Hepatocyte (in vitro differentiated cells): Measurements from ENCODE around the gene C4orf50.

ENCODE experiments used
- CTCF ChIP-seq: fragments of 200-600 bp; sonication (generic); IDR thresholded peaks from 2 replicates; pipeline ENCODE4 v1.5.1; 2016; ENCODE audit warnings: antibody characterized with exemption, mild to moderate bottlenecking; ENCODE audit not compliant: poor library complexity
- EZH2 ChIP-seq: fragments of 200-600 bp; sonication (generic); IDR thresholded peaks from 2 replicates; pipeline ENCODE4 v1.6.1; 2016; ENCODE audit warnings: antibody characterized with exemption, mild to moderate bottlenecking, borderline replicate concordance
- EZH2phosphoT487 ChIP-seq: fragments of 200-600 bp; sonication (generic); IDR thresholded peaks from one replicate; pipeline ENCODE4 v1.6.1; 2018; ENCODE audit warnings: antibody characterized with exemption, mild to moderate bottlenecking, low read depth, moderate library complexity; ENCODE audit not compliant: unreplicated experiment, severe bottlenecking

GRCh38 chr4:5863461-5864113 lies 154.6 kb downstream of the C4orf50 start:
- no peak for TF ChIP-seq EZH2phosphoT487
- no peak for TF ChIP-seq CTCF
- TF ChIP-seq EZH2 = no peak
